IgD-negative memory B cell (primary cell): ENCODE data around the gene SMPD1. TPM values are rescaled to one million over a fixed set of nuclear protein-coding genes. Genes with fewer than 3 reads are reported as not detected.
A peak's percentile ranks its signal among the peaks of the same experiment; 100 is the strongest.

ENCODE experiments used
- H3K27ac Mint-ChIP-seq, 3 donors: one replicate each; pipeline ENCODE4 v1.8.0; 2020 to 2022; ENCODE audit warnings: mild to moderate bottlenecking in 3 of 3, mixed read lengths in 3 of 3, moderate library complexity in 1 of 3
- H3K27me3 Mint-ChIP-seq: one replicate; pipeline ENCODE4 v1.8.0; 2021; ENCODE audit warnings: mixed read lengths
- H3K36me3 Mint-ChIP-seq: one replicate; pipeline ENCODE4 v1.8.0; 2020; ENCODE audit warnings: mild to moderate bottlenecking, mixed read lengths
- H3K4me1 Mint-ChIP-seq, 3 donors: one replicate each; pipeline ENCODE4 v1.8.0; 2020 to 2022; ENCODE audit warnings: mixed read lengths in 3 of 3, mild to moderate bottlenecking in 1 of 3
- H3K4me3 Mint-ChIP-seq, 4 donors: one replicate each; pipeline ENCODE4 v1.8.0; 2020 to 2022; ENCODE audit warnings: mild to moderate bottlenecking in 4 of 4, mixed read lengths in 4 of 4, moderate library complexity in 3 of 4
- H3K9me3 Mint-ChIP-seq, 3 donors: one replicate each; pipeline ENCODE4 v1.8.0; 2020 to 2021; ENCODE audit warnings: mixed read lengths in 3 of 3, mild to moderate bottlenecking in 1 of 3
- polyA plus RNA-seq: library from polyadenylated mRNA; unstranded; fragments of 300-500 nt; fragmentation: Illumina TruSeq; gene quantifications from one replicate; pipeline ENCODE4 v1.2.3, GENCODE V29; 2021

The SMPD1 gene
- polyA plus RNA-seq, 1 donor from 2014 or later, result 4.9 TPM

- Mint-ChIP-seq H3K27me3 (peaks cover 1% of the 10 kb centered on the region), H3K4me1 (peaks cover 15 to 22% (median 17%) of the 10 kb centered on the region in 3 donors), H3K4me3 (peak overlapping the region in 2 of 4 donors; percentile 34 to 79), H3K9me3 (peaks cover 0 to 2% (median 0%) of the 10 kb centered on the region in 3 donors), H3K36me3 (peaks cover 6% of the 10 kb centered on the region), H3K27ac (peak overlapping the region in 1 of 3 donors; percentile 78)
Observed at GRCh38 chr11:6400431-6401345, 10.4 kb downstream of the SMPD1 start.

GRCh38 chr11:6401464-6401863, 11.2 kb downstream of the SMPD1 start:
- H3K4me1 Mint-ChIP-seq, result peaks cover 15 to 25% (median 16%) of the 10 kb centered on the region in 3 donors
- peaks cover 1% of the 10 kb centered on the region for H3K27me3 Mint-ChIP-seq
- H3K27ac Mint-ChIP-seq, result no peak overlapping the region
- H3K4me3 Mint-ChIP-seq, result peak overlapping the region in 1 of 4 donors; percentile 79
- peaks cover 4% of the 10 kb centered on the region for H3K36me3 Mint-ChIP-seq
- H3K9me3 Mint-ChIP-seq, result peaks cover 0 to 2% (median 0%) of the 10 kb centered on the region in 3 donors

DNA sequence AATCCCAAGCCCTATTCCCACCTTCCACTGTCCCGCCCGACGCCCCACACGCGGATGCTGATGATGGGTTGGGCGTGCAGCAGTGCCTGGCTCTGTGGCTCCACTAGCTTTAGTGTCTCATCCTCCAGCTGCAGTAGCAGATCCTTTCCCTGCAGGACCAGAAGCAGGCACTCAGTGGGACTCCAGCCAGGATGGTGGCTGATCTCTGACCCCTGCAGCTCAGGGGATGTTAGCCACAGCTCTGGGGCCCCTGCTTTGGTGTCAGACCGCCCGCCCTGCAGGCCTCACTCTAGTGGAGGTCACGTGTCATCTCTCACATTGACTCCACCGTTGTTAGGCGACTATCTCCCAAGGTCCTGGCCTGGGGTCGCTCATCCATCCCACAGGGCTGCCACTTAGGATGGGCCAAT, 11.8 kb downstream of the SMPD1 start:
- peaks cover 4% of the 10 kb centered on the region for H3K36me3 Mint-ChIP-seq
- peak overlapping the region in 1 of 3 donors; percentile 97 for H3K27ac Mint-ChIP-seq
- peaks cover 17 to 26% (median 18%) of the 10 kb centered on the region in 3 donors for H3K4me1 Mint-ChIP-seq
- H3K4me3 Mint-ChIP-seq, result peak overlapping the region; percentile 3 to 96 (median 38)
- H3K27me3 Mint-ChIP-seq, result peaks cover 1% of the 10 kb centered on the region
- H3K9me3 Mint-ChIP-seq, result peaks cover 0 to 2% (median 0%) of the 10 kb centered on the region in 3 donors

GRCh38 chr11:6402561-6402981, 12.3 kb downstream of the SMPD1 start:
- peaks cover 19 to 28% (median 19%) of the 10 kb centered on the region in 3 donors for H3K4me1 Mint-ChIP-seq
- peaks cover 4% of the 10 kb centered on the region for H3K36me3 Mint-ChIP-seq
- peaks cover 0 to 2% (median 0%) of the 10 kb centered on the region in 3 donors for H3K9me3 Mint-ChIP-seq
- H3K27ac Mint-ChIP-seq, result peak overlapping the region; percentile 16 to 97 (median 89)
- peaks cover 1% of the 10 kb centered on the region for H3K27me3 Mint-ChIP-seq
- H3K4me3 Mint-ChIP-seq, result peak overlapping the region; percentile 3 to 96 (median 68)

GRCh38 chr11:6403539-6403938, 13.3 kb downstream of the SMPD1 start:
- Mint-ChIP-seq H3K36me3 (peaks cover 4% of the 10 kb centered on the region), H3K4me1 (peaks cover 15 to 31% (median 22%) of the 10 kb centered on the region in 3 donors), H3K27me3 (peaks cover 1% of the 10 kb centered on the region), H3K27ac (no peak overlapping the region), H3K4me3 (no peak overlapping the region), H3K9me3 (peaks cover 0 to 2% (median 0%) of the 10 kb centered on the region in 3 donors)

DNA sequence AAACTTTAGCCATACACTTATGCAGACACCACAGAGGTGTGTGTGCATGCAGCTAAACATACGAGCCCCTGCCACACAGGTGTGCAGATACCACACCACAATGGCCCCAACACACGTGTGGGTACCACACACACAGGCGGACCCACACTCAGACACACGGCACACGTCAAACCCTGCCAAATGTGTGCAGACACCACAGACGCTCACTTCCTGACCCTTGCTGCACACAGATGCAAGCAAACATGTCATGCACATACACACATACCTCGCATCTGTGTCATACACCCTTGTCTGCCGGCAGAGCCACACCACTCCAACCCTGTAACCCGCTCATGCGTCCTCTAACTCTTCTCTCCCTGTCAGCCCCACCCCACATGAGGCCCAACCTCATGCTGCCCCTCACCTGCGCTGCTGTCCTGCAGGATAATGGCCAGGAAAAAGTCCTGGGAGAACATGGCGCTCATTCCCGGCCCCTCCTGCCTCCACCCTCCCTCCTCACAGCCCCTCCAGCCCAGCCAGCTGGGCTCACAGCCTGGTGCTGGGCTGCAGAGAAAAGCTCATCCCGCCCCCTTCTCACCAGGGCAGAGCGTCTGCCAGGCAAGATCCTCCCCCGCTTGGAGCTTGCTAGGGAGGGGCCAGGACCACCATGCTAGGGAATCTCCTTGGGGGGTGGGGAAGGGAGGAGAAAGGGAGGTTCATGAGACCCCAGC, 14.2 kb downstream of the SMPD1 start:
- Mint-ChIP-seq H3K4me1 (peaks cover 15 to 31% (median 22%) of the 10 kb centered on the region in 3 donors), H3K27me3 (peaks cover 1% of the 10 kb centered on the region), H3K36me3 (no peaks in the 10 kb centered on the region), H3K4me3 (peak overlapping the region in 3 of 4 donors; percentile 9 to 67 (median 31)), H3K27ac (peak overlapping the region in 2 of 3 donors; percentile 46 to 54), H3K9me3 (no peaks in the 10 kb centered on the region)

DNA sequence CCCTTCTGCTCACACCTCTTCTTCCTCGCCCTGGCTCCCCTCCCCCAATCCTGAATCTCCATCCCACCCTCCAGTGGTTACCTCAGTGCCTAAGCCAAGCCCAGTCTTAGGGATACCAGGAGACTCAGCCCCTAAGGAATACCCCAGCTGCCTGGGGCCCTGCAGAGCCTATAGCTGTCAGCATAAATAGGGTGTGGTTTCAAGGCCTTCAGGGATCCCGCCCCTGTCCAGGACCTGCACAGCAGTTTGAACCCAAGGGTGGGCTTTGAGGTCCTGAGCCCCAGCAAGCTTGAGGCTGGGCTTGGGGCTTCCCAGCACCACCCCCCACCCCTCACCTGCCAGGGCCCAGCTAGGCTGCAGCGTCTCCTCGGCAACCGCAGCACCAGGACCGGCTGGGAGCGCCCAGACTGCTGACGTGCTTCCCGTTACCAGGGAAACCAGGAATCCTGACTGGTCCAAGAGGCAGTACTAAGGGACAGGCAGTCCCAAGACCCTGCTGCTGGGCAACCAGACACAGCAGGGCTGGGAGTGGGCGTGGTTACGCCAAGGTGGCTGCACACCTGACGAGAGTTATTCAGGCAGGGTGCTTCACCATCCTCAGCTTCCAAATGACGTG, 14.9 kb downstream of the SMPD1 start:
- no peaks in the 10 kb centered on the region for H3K36me3 Mint-ChIP-seq
- peak overlapping the region in 1 of 4 donors; percentile 30 for H3K4me3 Mint-ChIP-seq
- peak overlapping the region in 1 of 3 donors; percentile 46 for H3K27ac Mint-ChIP-seq
- H3K4me1 Mint-ChIP-seq, result peaks cover 15 to 31% (median 22%) of the 10 kb centered on the region in 3 donors
- peaks cover 1% of the 10 kb centered on the region for H3K27me3 Mint-ChIP-seq
- H3K9me3 Mint-ChIP-seq, result no peaks in the 10 kb centered on the region

DNA sequence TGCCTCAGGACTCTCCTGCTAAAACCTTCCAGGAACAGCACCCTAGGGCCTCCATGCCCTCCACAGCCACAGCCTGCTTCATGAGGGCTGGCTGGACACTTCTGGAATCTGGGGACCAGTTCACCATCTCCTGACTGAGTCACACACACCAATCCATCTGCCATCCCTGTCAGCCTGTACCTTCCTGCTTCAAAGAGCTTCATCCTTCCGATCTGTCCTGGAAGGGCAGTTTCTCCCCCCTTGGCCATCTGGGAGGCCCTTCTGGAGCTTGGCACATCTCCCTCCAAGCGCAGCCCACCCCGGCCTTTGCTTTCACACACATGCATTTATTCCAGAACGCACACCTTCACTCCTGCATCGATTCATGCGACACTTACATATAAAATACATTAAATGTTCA, 15.6 kb downstream of the SMPD1 start:
- Mint-ChIP-seq H3K4me3 (no peak overlapping the region), H3K36me3 (no peaks in the 10 kb centered on the region), H3K9me3 (no peaks in the 10 kb centered on the region), H3K4me1 (peaks cover 15 to 31% (median 22%) of the 10 kb centered on the region in 3 donors), H3K27ac (no peak overlapping the region), H3K27me3 (peaks cover 1% of the 10 kb centered on the region)

DNA sequence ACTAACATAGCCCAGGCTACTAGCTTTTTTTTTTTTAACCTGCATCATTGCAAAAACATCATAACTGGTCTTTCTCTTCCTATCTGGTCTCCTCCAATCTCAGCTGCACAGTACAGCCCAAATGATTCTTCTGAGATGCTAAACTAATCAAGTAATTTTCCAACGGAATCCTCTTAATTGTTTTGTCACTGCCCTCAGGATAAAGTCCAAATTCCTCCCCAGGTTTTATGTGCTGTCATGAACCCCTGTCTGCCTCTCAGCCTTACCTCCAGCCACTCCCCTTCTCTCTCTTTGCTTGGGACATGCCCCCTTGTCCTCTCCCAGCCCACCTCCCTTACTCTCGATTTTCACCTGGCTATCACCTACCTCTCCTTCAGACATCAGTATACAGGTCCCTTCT, 16.1 kb downstream of the SMPD1 start:
- no peaks in the 10 kb centered on the region for H3K9me3 Mint-ChIP-seq
- H3K36me3 Mint-ChIP-seq, result no peaks in the 10 kb centered on the region
- no peak overlapping the region for H3K4me3 Mint-ChIP-seq
- H3K27ac Mint-ChIP-seq, result peak overlapping the region in 1 of 3 donors; percentile 7
- peaks cover 15 to 31% (median 22%) of the 10 kb centered on the region in 3 donors for H3K4me1 Mint-ChIP-seq
- H3K27me3 Mint-ChIP-seq, result peaks cover 1% of the 10 kb centered on the region

- H3K9me3 Mint-ChIP-seq, result no peaks in the 10 kb centered on the region
- H3K4me1 Mint-ChIP-seq, result peaks cover 5 to 13% (median 6%) of the 10 kb centered on the region in 3 donors
- no peak overlapping the region for H3K27ac Mint-ChIP-seq
- H3K27me3 Mint-ChIP-seq, result no peaks in the 10 kb centered on the region
- no peak overlapping the region for H3K4me3 Mint-ChIP-seq
- H3K36me3 Mint-ChIP-seq, result no peaks in the 10 kb centered on the region
Observed at GRCh38 chr11:6410695-6411430, 20.6 kb downstream of the SMPD1 start.

- no peaks in the 10 kb centered on the region for H3K36me3 Mint-ChIP-seq
- H3K4me3 Mint-ChIP-seq, result no peak overlapping the region
- no peaks in the 10 kb centered on the region for H3K9me3 Mint-ChIP-seq
- no peaks in the 10 kb centered on the region for H3K27me3 Mint-ChIP-seq
- H3K27ac Mint-ChIP-seq, result no peak overlapping the region
- H3K4me1 Mint-ChIP-seq, result peaks cover 5 to 11% (median 6%) of the 10 kb centered on the region in 3 donors
Observed at GRCh38 chr11:6411594-6412031, 21.3 kb downstream of the SMPD1 start.

GRCh38 chr11:6413791-6414201, 23.5 kb downstream of the SMPD1 start:
- H3K36me3 Mint-ChIP-seq, result no peaks in the 10 kb centered on the region
- no peaks in the 10 kb centered on the region for H3K9me3 Mint-ChIP-seq
- H3K4me1 Mint-ChIP-seq, result peaks cover 0 to 4% (median 0%) of the 10 kb centered on the region in 3 donors
- no peaks in the 10 kb centered on the region for H3K27me3 Mint-ChIP-seq
- H3K4me3 Mint-ChIP-seq, result no peak overlapping the region
- H3K27ac Mint-ChIP-seq, result no peak overlapping the region

- no peaks in the 10 kb centered on the region for H3K27me3 Mint-ChIP-seq
- H3K36me3 Mint-ChIP-seq, result no peaks in the 10 kb centered on the region
- H3K4me1 Mint-ChIP-seq, result peaks cover 0 to 8% (median 4%) of the 10 kb centered on the region in 3 donors
- no peak overlapping the region for H3K4me3 Mint-ChIP-seq
- H3K9me3 Mint-ChIP-seq, result no peaks in the 10 kb centered on the region
- no peak overlapping the region for H3K27ac Mint-ChIP-seq
Observed at GRCh38 chr11:6414874-6415328, 24.6 kb downstream of the SMPD1 start.

- no peaks in the 10 kb centered on the region for H3K36me3 Mint-ChIP-seq
- no peaks in the 10 kb centered on the region for H3K9me3 Mint-ChIP-seq
- H3K27ac Mint-ChIP-seq, result no peak overlapping the region
- H3K4me3 Mint-ChIP-seq, result no peak overlapping the region
- peaks cover under 1% of the 10 kb centered on the region for H3K27me3 Mint-ChIP-seq
- peaks cover 1 to 8% (median 4%) of the 10 kb centered on the region in 3 donors for H3K4me1 Mint-ChIP-seq
Observed at GRCh38 chr11:6415797-6416196, 25.5 kb downstream of the SMPD1 start.
